ENCODE data around the gene TOPAZ1.

DNA sequence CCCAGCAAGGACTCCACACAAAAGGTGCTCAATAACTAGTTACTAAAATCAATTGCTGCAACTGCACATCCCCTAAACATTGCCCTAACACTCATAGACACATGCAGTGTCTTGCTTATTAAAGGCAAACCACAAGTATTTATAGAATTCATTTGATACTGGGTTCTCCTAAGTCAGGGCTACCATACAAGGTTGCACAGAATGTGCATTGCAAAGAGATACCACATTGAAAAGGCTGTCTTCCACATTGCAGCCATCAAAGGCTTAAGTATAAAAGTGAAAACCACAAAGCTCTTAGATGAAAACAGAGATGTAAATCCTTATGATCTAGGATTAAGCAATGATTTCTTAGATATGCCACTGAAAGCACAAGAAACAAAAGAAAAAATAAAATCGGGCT is 33.6 kb upstream of the TOPAZ1 start:
- TF ChIP-seq CTCF (IDR thresholded peaks at IDR 0.05; ENCODE audit: poor library complexity, severe bottlenecking) (no peak), EZH2 (IDR thresholded peaks at IDR 0.05; ENCODE audit: borderline replicate concordance, insufficient read depth, low read length, poor library complexity, severe bottlenecking) (no peak), RAD21 (conservative IDR thresholded peaks at IDR 0.05) (no peak), POLR2AphosphoS5 (IDR thresholded peaks at IDR 0.05) (no peak), EP300 (conservative IDR thresholded peaks at IDR 0.05; ENCODE audit: poor library complexity, severe bottlenecking) (no peak), TAF1 (IDR thresholded peaks at IDR 0.05; ENCODE audit: low read depth) (no peak), SMC3 (conservative IDR thresholded peaks at IDR 0.05; ENCODE audit: poor library complexity) (no peak)
- TF ChIP-seq, protein P1, sequence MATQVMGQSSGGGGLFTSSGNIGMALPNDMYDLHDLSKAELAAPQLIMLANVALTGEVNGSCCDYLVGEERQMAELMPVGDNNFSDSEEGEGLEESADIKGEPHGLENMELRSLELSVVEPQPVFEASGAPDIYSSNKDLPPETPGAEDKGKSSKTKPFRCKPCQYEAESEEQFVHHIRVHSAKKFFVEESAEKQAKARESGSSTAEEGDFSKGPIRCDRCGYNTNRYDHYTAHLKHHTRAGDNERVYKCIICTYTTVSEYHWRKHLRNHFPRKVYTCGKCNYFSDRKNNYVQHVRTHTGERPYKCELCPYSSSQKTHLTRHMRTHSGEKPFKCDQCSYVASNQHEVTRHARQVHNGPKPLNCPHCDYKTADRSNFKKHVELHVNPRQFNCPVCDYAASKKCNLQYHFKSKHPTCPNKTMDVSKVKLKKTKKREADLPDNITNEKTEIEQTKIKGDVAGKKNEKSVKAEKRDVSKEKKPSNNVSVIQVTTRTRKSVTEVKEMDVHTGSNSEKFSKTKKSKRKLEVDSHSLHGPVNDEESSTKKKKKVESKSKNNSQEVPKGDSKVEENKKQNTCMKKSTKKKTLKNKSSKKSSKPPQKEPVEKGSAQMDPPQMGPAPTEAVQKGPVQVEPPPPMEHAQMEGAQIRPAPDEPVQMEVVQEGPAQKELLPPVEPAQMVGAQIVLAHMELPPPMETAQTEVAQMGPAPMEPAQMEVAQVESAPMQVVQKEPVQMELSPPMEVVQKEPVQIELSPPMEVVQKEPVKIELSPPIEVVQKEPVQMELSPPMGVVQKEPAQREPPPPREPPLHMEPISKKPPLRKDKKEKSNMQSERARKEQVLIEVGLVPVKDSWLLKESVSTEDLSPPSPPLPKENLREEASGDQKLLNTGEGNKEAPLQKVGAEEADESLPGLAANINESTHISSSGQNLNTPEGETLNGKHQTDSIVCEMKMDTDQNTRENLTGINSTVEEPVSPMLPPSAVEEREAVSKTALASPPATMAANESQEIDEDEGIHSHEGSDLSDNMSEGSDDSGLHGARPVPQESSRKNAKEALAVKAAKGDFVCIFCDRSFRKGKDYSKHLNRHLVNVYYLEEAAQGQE (IDR thresholded peaks at IDR 0.05; ENCODE audit: borderline replicate concordance), result no peak
